NT2/D1 (cell line): ENCODE results near the gene RNF44.

Source experiments
- SUZ12 ChIP-seq: IDR thresholded peaks from 2 replicates; pipeline ENCODE4 v1.6.1; 2011; ENCODE audit not compliant: insufficient read length, insufficient read depth; ENCODE audit errors: extremely low read depth
- YY1 ChIP-seq: IDR thresholded peaks from 2 replicates; pipeline ENCODE4 v1.6.1; 2011; ENCODE audit not compliant: insufficient read length, insufficient read depth
- ZNF274 ChIP-seq: IDR thresholded peaks from 2 replicates; pipeline ENCODE4 v1.6.1; 2011; ENCODE audit warnings: mild to moderate bottlenecking, low read depth, low read length

GRCh38 chr5:176536132-176536901, 885 bp downstream of the RNF44 start:
- TF ChIP-seq ZNF274 (no peak), YY1 (no peak), SUZ12 (no peak)
